OCI-LY1 (cell line): Measurements from ENCODE around the gene FBXO11.

ENCODE experiments used
- CTCF ChIP-seq: fragments of 200-600 bp; sonication (generic), shearing (Covaris generic); IDR thresholded peaks from 2 replicates; pipeline ENCODE4 v1.5.1; 2017; ENCODE audit warnings: mild to moderate bottlenecking, antibody characterized with exemption, low read length, moderate library complexity, mixed read lengths
- EZH2 ChIP-seq: fragments of 200-600 bp; sonication (generic), shearing (Covaris generic); IDR thresholded peaks from 2 replicates; pipeline ENCODE4 v1.8.0; 2017; ENCODE audit warnings: borderline replicate concordance, mixed run types, mild to moderate bottlenecking, antibody characterized with exemption, low read length, moderate library complexity, mixed read lengths

- TF ChIP-seq EZH2 (no peak), CTCF (no peak)
These were observed 90.5 kb downstream of the FBXO11 start for GRCh38 chr2:47815764-47816163.
